Stimulated activated memory B cell treated with anti-CD40 and anti-IgM and Interleukin-4, amounts not matched to agents 10 μg/mL and 1 μg/mL and 100 μg/mL, for 72 hours (primary cell): ENCODE measurements around the gene CDKAL1.

Source experiments
- ATAC-seq: fragments of 150-1000 bp; cut with Tn5 transposase; 2 replicates; pipeline ENCODE4 v1.10.0; 2021
- H3K27ac Mint-ChIP-seq: one replicate; pipeline ENCODE4 v1.8.0; 2022; ENCODE audit warnings: mild to moderate bottlenecking, mixed read lengths
- H3K27me3 Mint-ChIP-seq: one replicate; pipeline ENCODE4 v1.8.0; 2022; ENCODE audit warnings: mixed read lengths
- H3K36me3 Mint-ChIP-seq: one replicate; pipeline ENCODE4 v1.8.0; 2022; ENCODE audit warnings: mixed read lengths
- H3K4me1 Mint-ChIP-seq: one replicate; pipeline ENCODE4 v1.8.0; 2022; ENCODE audit warnings: mixed read lengths
- H3K4me3 Mint-ChIP-seq: one replicate; pipeline ENCODE4 v1.8.0; 2022; ENCODE audit warnings: mild to moderate bottlenecking, moderate library complexity, mixed read lengths
- H3K9me3 Mint-ChIP-seq: one replicate; pipeline ENCODE4 v1.8.0; 2022; ENCODE audit warnings: mixed read lengths

CDKAL1 gene

GRCh38 chr6:20660534-20660933 is 126.3 kb downstream of the CDKAL1 start:
- H3K27ac Mint-ChIP-seq: no peak overlapping the region
- no peaks in the 10 kb centered on the region for H3K27me3 Mint-ChIP-seq
- peaks cover 27% of the 10 kb centered on the region for H3K36me3 Mint-ChIP-seq
- peaks cover 26% of the 10 kb centered on the region for H3K4me1 Mint-ChIP-seq
- no peak for ATAC-seq
- no peak overlapping the region for H3K4me3 Mint-ChIP-seq
- peaks cover 5% of the 10 kb centered on the region for H3K9me3 Mint-ChIP-seq

GRCh38 chr6:20661721-20662120 is 127.5 kb downstream of the CDKAL1 start:
- peaks cover 5% of the 10 kb centered on the region for H3K9me3 Mint-ChIP-seq
- H3K4me1 Mint-ChIP-seq: peaks cover 26% of the 10 kb centered on the region
- no peak overlapping the region for H3K4me3 Mint-ChIP-seq
- no peaks in the 10 kb centered on the region for H3K27me3 Mint-ChIP-seq
- H3K36me3 Mint-ChIP-seq: peaks cover 18% of the 10 kb centered on the region
- no peak overlapping the region for H3K27ac Mint-ChIP-seq
- no peak for ATAC-seq

GRCh38 chr6:20664250-20664649 is 130.0 kb downstream of the CDKAL1 start:
- ATAC-seq: no peak
- Mint-ChIP-seq H3K27me3 (no peaks in the 10 kb centered on the region), H3K4me1 (peaks cover 35% of the 10 kb centered on the region), H3K4me3 (no peak overlapping the region), H3K27ac (no peak overlapping the region), H3K9me3 (peaks cover 5% of the 10 kb centered on the region), H3K36me3 (peaks cover 32% of the 10 kb centered on the region)

- no peak overlapping the region for H3K4me3 Mint-ChIP-seq
- H3K27ac Mint-ChIP-seq: no peak overlapping the region
- peaks cover 33% of the 10 kb centered on the region for H3K4me1 Mint-ChIP-seq
- H3K9me3 Mint-ChIP-seq: no peaks in the 10 kb centered on the region
- no peaks in the 10 kb centered on the region for H3K27me3 Mint-ChIP-seq
- no peak for ATAC-seq
- H3K36me3 Mint-ChIP-seq: peaks cover 25% of the 10 kb centered on the region
These were observed 131.0 kb downstream of the CDKAL1 start for GRCh38 chr6:20665290-20665689.

- peak; percentile 76 for ATAC-seq
- Mint-ChIP-seq H3K27me3 (no peaks in the 10 kb centered on the region), H3K27ac (no peak overlapping the region), H3K9me3 (no peaks in the 10 kb centered on the region), H3K4me1 (peaks cover 44% of the 10 kb centered on the region), H3K4me3 (no peak overlapping the region), H3K36me3 (peaks cover 25% of the 10 kb centered on the region)
These were observed 135.5 kb downstream of the CDKAL1 start for GRCh38 chr6:20669571-20670314.

- ATAC-seq: no peak
- Mint-ChIP-seq H3K9me3 (no peaks in the 10 kb centered on the region), H3K27me3 (no peaks in the 10 kb centered on the region), H3K4me1 (peaks cover 46% of the 10 kb centered on the region), H3K4me3 (no peak overlapping the region), H3K27ac (no peak overlapping the region), H3K36me3 (peaks cover 25% of the 10 kb centered on the region)
These were observed 136.5 kb downstream of the CDKAL1 start for GRCh38 chr6:20670750-20671149.

- Mint-ChIP-seq H3K4me3 (no peak overlapping the region), H3K9me3 (no peaks in the 10 kb centered on the region), H3K36me3 (peaks cover 25% of the 10 kb centered on the region), H3K27me3 (no peaks in the 10 kb centered on the region), H3K27ac (no peak overlapping the region), H3K4me1 (peaks cover 46% of the 10 kb centered on the region)
- ATAC-seq: no peak
These were observed 137.8 kb downstream of the CDKAL1 start for GRCh38 chr6:20672038-20672437.

GRCh38 chr6:20673458-20673857 is 139.2 kb downstream of the CDKAL1 start:
- Mint-ChIP-seq H3K36me3 (peaks cover 19% of the 10 kb centered on the region), H3K27me3 (no peaks in the 10 kb centered on the region)

GRCh38 chr6:20674664-20675063 is 140.4 kb downstream of the CDKAL1 start:
- Mint-ChIP-seq H3K27ac (no peak overlapping the region), H3K4me3 (no peak overlapping the region)

More at GRCh38 chr6:20673458-20673857, 139.2 kb downstream of the CDKAL1 start:
- no peak for ATAC-seq
- Mint-ChIP-seq H3K4me3 (no peak overlapping the region), H3K27ac (no peak overlapping the region), H3K4me1 (peaks cover 47% of the 10 kb centered on the region), H3K9me3 (no peaks in the 10 kb centered on the region)

GRCh38 chr6:20678831-20679352 is 144.6 kb downstream of the CDKAL1 start:
- no peak for ATAC-seq
- Mint-ChIP-seq H3K27ac (no peak overlapping the region), H3K27me3 (no peaks in the 10 kb centered on the region), H3K36me3 (peaks cover 12% of the 10 kb centered on the region), H3K9me3 (no peaks in the 10 kb centered on the region), H3K4me3 (no peak overlapping the region), H3K4me1 (peaks cover 31% of the 10 kb centered on the region)

More at GRCh38 chr6:20674664-20675063, 140.4 kb downstream of the CDKAL1 start:
- no peaks in the 10 kb centered on the region for H3K27me3 Mint-ChIP-seq
- H3K9me3 Mint-ChIP-seq: no peaks in the 10 kb centered on the region
- no peak for ATAC-seq
- peaks cover 41% of the 10 kb centered on the region for H3K4me1 Mint-ChIP-seq
- peaks cover 16% of the 10 kb centered on the region for H3K36me3 Mint-ChIP-seq

- H3K36me3 Mint-ChIP-seq: peaks cover 19% of the 10 kb centered on the region
- no peaks in the 10 kb centered on the region for H3K9me3 Mint-ChIP-seq
- H3K4me1 Mint-ChIP-seq: peaks cover 25% of the 10 kb centered on the region
- ATAC-seq: peak; percentile 64
- H3K4me3 Mint-ChIP-seq: no peak overlapping the region
- no peaks in the 10 kb centered on the region for H3K27me3 Mint-ChIP-seq
- H3K27ac Mint-ChIP-seq: peak overlapping the region; percentile 79
These were observed 146.5 kb downstream of the CDKAL1 start for GRCh38 chr6:20680697-20681165.

GRCh38 chr6:20681243-20681684 is 147.0 kb downstream of the CDKAL1 start:
- Mint-ChIP-seq H3K36me3 (peaks cover 22% of the 10 kb centered on the region), H3K27ac (peak overlapping the region; percentile 79), H3K9me3 (no peaks in the 10 kb centered on the region), H3K4me3 (no peak overlapping the region), H3K4me1 (peaks cover 29% of the 10 kb centered on the region), H3K27me3 (no peaks in the 10 kb centered on the region)
- peak; percentile 77 for ATAC-seq

- Mint-ChIP-seq H3K36me3 (peaks cover 23% of the 10 kb centered on the region), H3K4me1 (peaks cover 41% of the 10 kb centered on the region), H3K4me3 (no peak overlapping the region), H3K9me3 (no peaks in the 10 kb centered on the region), H3K27ac (no peak overlapping the region), H3K27me3 (no peaks in the 10 kb centered on the region)
- ATAC-seq: no peak
These were observed 150.2 kb downstream of the CDKAL1 start for GRCh38 chr6:20684474-20684873.

- H3K27ac Mint-ChIP-seq: no peak overlapping the region
- no peaks in the 10 kb centered on the region for H3K9me3 Mint-ChIP-seq
- H3K4me3 Mint-ChIP-seq: no peak overlapping the region
- no peak for ATAC-seq
- H3K4me1 Mint-ChIP-seq: peaks cover 37% of the 10 kb centered on the region
- H3K36me3 Mint-ChIP-seq: peaks cover 22% of the 10 kb centered on the region
- H3K27me3 Mint-ChIP-seq: no peaks in the 10 kb centered on the region
These were observed 151.9 kb downstream of the CDKAL1 start for GRCh38 chr6:20686142-20686541.

GRCh38 chr6:20687494-20687893 is 153.2 kb downstream of the CDKAL1 start:
- peak; percentile 48 for ATAC-seq
- Mint-ChIP-seq H3K4me3 (no peak overlapping the region), H3K4me1 (peaks cover 36% of the 10 kb centered on the region)

More at GRCh38 chr6:20687494-20687893, 153.2 kb downstream of the CDKAL1 start:
- no peak overlapping the region for H3K27ac Mint-ChIP-seq
- H3K36me3 Mint-ChIP-seq: peaks cover 22% of the 10 kb centered on the region
- no peaks in the 10 kb centered on the region for H3K9me3 Mint-ChIP-seq
- no peaks in the 10 kb centered on the region for H3K27me3 Mint-ChIP-seq
